Small intestine (tissue), 7 donors: ENCODE results near the gene P2RX5. TPM values are rescaled to one million over a fixed set of nuclear protein-coding genes. Genes with fewer than 3 reads are reported as not detected.
"Not testable (repeated sequence)": the region's sequence is repeated elsewhere in the genome, so short reads cannot be mapped to it uniquely, and the experiment has no call there.

ENCODE experiments used
- DNase-seq, 2 donors: peaks; one replicate each; pipeline versions ENCODE4 v3.0.0 to v3.0.0-alpha.2; 2013
- FAIRE-seq: peaks from 2 replicates; lab custom pipeline; 2012; peaks lifted over from hg19 to GRCh38; lab: Jason Lieb, UNC
- H3K27ac ChIP-seq, 3 donors: one replicate each; pipeline ENCODE4 v1.5.1; 2013; ENCODE audit warnings: low read length in 2 of 3, mild to moderate bottlenecking in 2 of 3, control low read depth in 1 of 3, inconsistent platforms in 1 of 3, low read depth in 1 of 3, moderate library complexity in 1 of 3
- H3K27me3 ChIP-seq, 3 donors: one replicate each; pipeline ENCODE4 v1.6.1; 2013; ENCODE audit warnings: low read length in 3 of 3, inconsistent platforms in 1 of 3; ENCODE audit not compliant: control insufficient read depth in 3 of 3, insufficient read depth in 3 of 3
- H3K36me3 ChIP-seq, 3 donors: one replicate each; pipeline ENCODE4 v1.6.1; 2013; ENCODE audit warnings: low read length in 3 of 3, inconsistent platforms in 1 of 3, low read depth in 1 of 3, mild to moderate bottlenecking in 1 of 3, moderate library complexity in 1 of 3; ENCODE audit not compliant: control insufficient read depth in 3 of 3, insufficient read depth in 2 of 3
- H3K4me1 ChIP-seq, 3 donors: one replicate each; pipeline ENCODE4 v1.6.1; 2013; ENCODE audit warnings: low read length in 2 of 3, inconsistent platforms in 1 of 3, low read depth in 1 of 3, mild to moderate bottlenecking in 1 of 3, moderate library complexity in 1 of 3; ENCODE audit not compliant: control insufficient read depth in 3 of 3, insufficient read depth in 2 of 3
- H3K4me3 ChIP-seq, 3 donors: one replicate each; pipeline ENCODE4 v1.5.1; 2013; ENCODE audit warnings: low read length in 3 of 3, control low read depth in 1 of 3, inconsistent platforms in 1 of 3, low read depth in 1 of 3, mild to moderate bottlenecking in 1 of 3, moderate library complexity in 1 of 3
- H3K9me3 ChIP-seq, 2 donors: one replicate each; pipeline ENCODE4 v1.6.1; 2013; ENCODE audit warnings: low read depth in 1 of 2, low read length in 1 of 2; ENCODE audit not compliant: control insufficient read depth in 2 of 2, insufficient read depth in 1 of 2
- WGBS, 3 donors: extraction: QIAGEN DNeasy Blood & Tissue Kit; methylation state at CpG; one replicate each; pipeline ENCODE4 v1.1.7; 2013; 5-methylcytosine and 5-hydroxymethylcytosine counted together
- polyA plus RNA-seq, 4 donors: library from polyadenylated mRNA; stranded (reverse) in 3 of 4; unstranded in 1 of 4; fragments of 200-250 nt in 3 of 4; fragments of 120-200 nt in 1 of 4; gene quantifications; one replicate each; pipeline versions ENCODE4 v1.2.1 to v1.2.3, GENCODE V29; 2013
- donor health status: healthy with polysubstance abuse.
- donor health status: control.
- donor health status: control.
- donor health status: Bipolar disorder and iron deficiency.
- donor health status: healthy.

P2RX5 gene
- polyA plus RNA-seq, 4 donors: 0.67 to 5.6 (median 1.9) TPM

DNA sequence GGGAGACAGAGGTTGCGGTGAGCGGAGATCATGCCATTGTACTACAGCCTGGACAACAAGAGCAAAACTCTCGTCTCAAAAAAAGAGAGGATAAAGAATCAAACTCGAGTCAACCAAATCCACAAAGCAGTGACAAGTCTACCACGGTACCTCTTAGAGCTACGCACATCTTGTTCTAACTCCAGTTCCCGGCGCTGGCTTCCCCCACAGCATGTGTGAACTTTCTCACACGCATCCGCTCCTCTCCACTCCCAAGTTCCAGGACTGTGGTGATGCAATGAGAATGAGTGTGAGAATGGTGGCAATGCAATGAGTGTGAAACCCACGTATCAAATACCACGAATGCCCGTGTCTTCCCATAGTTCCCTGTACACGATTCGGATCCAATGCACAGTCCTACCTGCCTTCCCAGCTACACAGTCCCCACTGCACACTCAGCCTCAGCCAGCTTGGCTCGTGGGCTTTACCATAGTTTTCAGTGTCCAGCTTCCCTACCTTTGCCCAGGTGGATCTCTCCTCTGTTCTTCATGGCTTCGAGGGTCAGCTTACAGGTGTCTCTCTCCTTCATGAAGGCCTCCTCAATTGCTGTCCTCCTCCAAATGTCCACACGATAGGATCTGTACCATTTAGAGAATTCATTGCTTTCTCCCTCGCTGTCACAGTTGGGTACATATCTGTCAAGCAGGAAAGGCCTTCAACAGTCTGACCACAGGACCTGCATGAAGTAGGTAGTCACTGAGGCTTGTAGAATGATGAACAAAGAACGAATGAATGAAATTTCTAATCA, 9.2 kb upstream of the P2RX5 start:
- Histone ChIP-seq H3K36me3 (no peaks in the 10 kb centered on the region), H3K9me3 (no peaks in the 10 kb centered on the region), H3K4me3 (no peak overlapping the region), H3K27me3 (no peaks in the 10 kb centered on the region), H3K4me1 (no peaks in the 10 kb centered on the region), H3K27ac (no peak overlapping the region)
- FAIRE-seq (no peak), DNase-seq (no peak)
- WGBS, 3 donors: 83 to 89% (median 84%) methylated on average over 20 of the region's 20 CpGs

DNA sequence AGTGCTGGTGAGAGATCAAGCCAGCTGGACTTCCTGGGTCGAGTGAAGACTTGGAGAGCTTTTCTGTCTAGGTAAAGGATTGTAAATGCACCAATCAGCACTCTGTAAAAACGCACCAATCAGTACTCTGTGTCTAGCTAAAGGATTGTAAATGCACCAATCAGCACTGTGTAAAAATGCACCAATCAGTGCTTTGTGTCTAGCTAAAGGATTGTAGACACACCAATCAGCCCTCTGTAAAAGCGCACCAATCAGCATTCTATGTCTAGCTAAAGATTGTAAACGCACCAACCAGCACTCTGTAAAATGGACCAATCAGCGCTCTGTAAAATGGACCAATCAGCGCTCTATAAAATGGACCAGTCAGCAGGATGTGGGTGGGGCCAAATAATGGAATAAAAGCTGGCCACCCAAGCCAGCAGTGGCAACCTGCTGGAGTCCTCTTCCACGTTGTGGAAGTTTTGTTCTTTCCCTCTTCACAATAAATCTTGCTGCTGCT, 6.1 kb upstream of the P2RX5 start:
- not testable (repeated sequence) for FAIRE-seq, DNase-seq, H3K27ac ChIP-seq, H3K4me1 ChIP-seq, H3K4me3 ChIP-seq, H3K36me3 ChIP-seq
- Histone ChIP-seq H3K27me3 (peaks cover 0 to 13% (median 0%) of the 10 kb centered on the region in 3 donors), H3K9me3 (peaks cover 0 to 15% of the 10 kb centered on the region in 2 donors)
- WGBS, 3 donors: 85 to 92% (median 86%) methylated on average over 7 of the region's 7 CpGs

DNA sequence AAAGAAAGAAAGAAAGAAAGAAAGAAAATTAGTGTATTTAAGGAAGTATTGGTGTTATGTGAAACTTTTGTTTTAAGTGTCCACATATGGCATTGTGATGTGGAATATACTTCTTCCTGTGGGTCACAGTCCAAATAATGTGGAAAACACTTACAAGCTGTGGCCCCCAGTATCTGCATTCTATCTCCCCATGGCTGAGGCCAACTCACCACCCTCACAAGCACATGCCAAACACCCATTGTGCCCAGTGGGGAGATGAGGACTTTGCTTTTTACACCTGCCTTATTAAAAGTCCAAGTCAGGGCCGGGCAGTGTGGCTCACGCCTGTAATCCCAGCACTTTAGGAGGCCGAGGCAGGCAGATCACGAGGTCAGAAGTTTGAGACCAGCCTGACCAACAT, 4.0 kb upstream of the P2RX5 start:
- FAIRE-seq (no peak), DNase-seq (peak in 1 of 2 donors; percentile 56)
- H3K9me3 ChIP-seq: peaks cover 0 to 15% of the 10 kb centered on the region in 2 donors

DNA sequence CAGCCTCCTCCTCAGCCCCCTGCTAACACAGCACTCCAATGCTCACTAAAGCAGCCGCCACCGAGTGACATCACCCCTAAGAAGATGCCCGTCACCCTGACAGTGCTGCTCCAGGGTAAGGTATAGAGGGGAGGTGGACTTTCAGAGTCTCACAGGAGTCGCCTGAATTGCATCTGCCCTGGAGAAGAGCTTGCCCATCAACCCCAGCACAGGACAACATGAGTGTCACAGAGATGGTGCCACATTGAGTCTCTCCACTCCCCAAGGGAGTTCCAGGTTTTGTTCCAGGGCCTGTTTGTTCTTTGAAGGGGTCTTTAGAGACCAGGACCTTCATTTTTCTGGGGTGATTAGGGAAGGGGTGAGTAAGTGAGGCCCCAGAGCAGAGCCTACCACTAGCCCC, 2.2 kb upstream of the P2RX5 start:
- Histone ChIP-seq H3K9me3 (peaks cover 0 to 15% of the 10 kb centered on the region in 2 donors), H3K4me3 (no peak overlapping the region), H3K36me3 (no peaks in the 10 kb centered on the region), H3K27me3 (peaks cover 2 to 50% (median 7%) of the 10 kb centered on the region in 3 donors), H3K27ac (no peak overlapping the region), H3K4me1 (peaks cover 0 to 4% (median 0%) of the 10 kb centered on the region in 3 donors)
- no peak for DNase-seq
- WGBS, 3 donors: 87 to 90% (median 88%) methylated on average over 4 of the region's 4 CpGs
- no peak for FAIRE-seq

More for the DNA sequence above, 4.0 kb upstream of the P2RX5 start:
- Histone ChIP-seq H3K27me3 (peaks cover 0 to 32% (median 7%) of the 10 kb centered on the region in 3 donors), H3K4me3 (no peak overlapping the region), H3K27ac (no peak overlapping the region), H3K4me1 (peaks cover 0 to 4% (median 0%) of the 10 kb centered on the region in 3 donors), H3K36me3 (no peaks in the 10 kb centered on the region)
- WGBS, 3 donors: 39 to 65% (median 56%) methylated on average over 4 of the region's 4 CpGs

DNA sequence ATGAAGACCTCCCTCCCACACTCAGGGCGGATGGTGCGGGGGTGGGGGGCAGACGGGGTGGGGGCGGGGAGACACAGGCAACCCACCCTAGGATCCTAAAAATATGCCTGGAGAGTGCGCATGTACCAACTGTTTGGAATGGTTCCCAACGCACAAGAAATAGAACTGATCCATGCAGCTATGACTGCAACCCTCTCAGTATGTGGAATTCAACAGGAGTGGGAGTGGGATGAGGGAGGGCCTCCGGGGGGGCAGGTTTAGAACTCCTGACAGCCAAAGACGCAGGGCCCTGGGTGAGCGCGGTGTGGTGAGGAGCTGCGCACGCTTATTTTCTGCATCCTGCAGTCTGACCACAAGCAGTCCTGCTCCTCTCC, 1.1 kb upstream of the P2RX5 start:
- Histone ChIP-seq H3K4me3 (no peak overlapping the region), H3K27ac (no peak overlapping the region), H3K9me3 (peaks cover 0 to 15% of the 10 kb centered on the region in 2 donors), H3K4me1 (peaks cover 0 to 4% (median 0%) of the 10 kb centered on the region in 3 donors), H3K27me3 (peaks cover 2 to 55% (median 7%) of the 10 kb centered on the region in 3 donors), H3K36me3 (no peaks in the 10 kb centered on the region)
- FAIRE-seq (no peak), DNase-seq (no peak)
- WGBS, 3 donors: 55 to 62% (median 62%) methylated on average over 11 to 12 of the region's 12 CpGs

DNA sequence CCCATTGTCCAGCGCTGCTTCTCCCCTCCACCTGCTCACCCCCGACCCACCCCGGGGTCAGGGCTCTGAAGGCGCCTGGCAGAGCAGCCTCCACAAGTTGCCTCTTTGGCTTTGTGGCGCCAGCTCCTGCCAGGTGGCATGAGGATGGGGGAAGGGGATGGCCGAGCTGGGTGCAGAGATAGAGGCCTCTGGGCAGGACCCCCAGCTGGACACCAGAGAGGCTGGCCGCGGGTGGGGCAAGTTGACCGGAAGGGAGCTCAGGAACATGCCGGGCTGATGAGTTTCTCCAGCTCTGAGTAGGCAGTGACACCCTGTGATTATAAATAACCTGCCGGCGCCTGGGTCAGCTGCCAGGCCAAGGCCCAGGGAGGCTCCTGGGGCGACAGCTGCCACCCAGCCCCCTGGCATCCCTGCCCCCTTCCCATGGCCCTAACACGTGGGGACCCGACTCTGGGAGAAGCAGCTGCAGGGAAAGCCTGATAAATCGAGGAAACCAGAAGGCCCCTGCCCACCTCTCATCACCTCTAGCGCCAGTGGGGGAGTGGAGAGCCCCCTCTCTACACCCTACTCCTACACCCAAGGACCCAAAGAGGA, 729 bp downstream of the P2RX5 start:
- no peak for DNase-seq
- Histone ChIP-seq H3K27ac (peak overlapping the region in 1 of 3 donors; percentile 14), H3K4me1 (peaks cover 0 to 4% (median 0%) of the 10 kb centered on the region in 3 donors), H3K36me3 (no peaks in the 10 kb centered on the region), H3K9me3 (peaks cover 0 to 15% of the 10 kb centered on the region in 2 donors), H3K4me3 (peak overlapping the region; percentile 27 to 53 (median 52)), H3K27me3 (peaks cover 2 to 60% (median 7%) of the 10 kb centered on the region in 3 donors)
- FAIRE-seq: no peak
- 5 to 12% (median 10%) methylated on average over 14 to 17 of the region's 17 CpGs for WGBS, 3 donors

DNA sequence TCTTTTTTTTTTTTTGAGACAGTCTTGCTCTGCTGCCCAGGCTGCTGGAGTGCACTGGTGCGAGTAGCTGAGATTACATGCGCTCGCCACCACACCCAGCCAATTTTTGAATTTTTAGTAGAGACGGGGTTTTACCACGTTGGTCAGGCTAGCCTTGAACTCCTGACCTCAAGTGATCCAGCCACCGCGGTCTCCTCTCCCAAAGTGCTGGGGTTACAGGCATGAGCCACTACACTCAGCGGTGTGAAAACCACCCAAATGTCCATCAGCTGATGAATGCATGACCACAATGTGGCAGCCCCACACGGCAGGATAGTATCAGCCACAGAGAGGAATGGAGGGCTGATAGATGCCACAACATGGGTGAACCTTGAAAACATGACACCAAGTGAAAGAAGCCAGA, 2.1 kb downstream of the P2RX5 start:
- no peak overlapping the region for H3K4me3 ChIP-seq
- peaks cover 2 to 60% (median 7%) of the 10 kb centered on the region in 3 donors for H3K27me3 ChIP-seq
- H3K27ac ChIP-seq: no peak overlapping the region
- H3K4me1 ChIP-seq: peaks cover 0 to 4% (median 0%) of the 10 kb centered on the region in 3 donors
- DNase-seq: no peak
- no peaks in the 10 kb centered on the region for H3K36me3 ChIP-seq
- FAIRE-seq: no peak
- WGBS, 3 donors: 58 to 60% (median 59%) methylated on average over 9 of the region's 9 CpGs
- peaks cover 0 to 15% of the 10 kb centered on the region in 2 donors for H3K9me3 ChIP-seq

DNA sequence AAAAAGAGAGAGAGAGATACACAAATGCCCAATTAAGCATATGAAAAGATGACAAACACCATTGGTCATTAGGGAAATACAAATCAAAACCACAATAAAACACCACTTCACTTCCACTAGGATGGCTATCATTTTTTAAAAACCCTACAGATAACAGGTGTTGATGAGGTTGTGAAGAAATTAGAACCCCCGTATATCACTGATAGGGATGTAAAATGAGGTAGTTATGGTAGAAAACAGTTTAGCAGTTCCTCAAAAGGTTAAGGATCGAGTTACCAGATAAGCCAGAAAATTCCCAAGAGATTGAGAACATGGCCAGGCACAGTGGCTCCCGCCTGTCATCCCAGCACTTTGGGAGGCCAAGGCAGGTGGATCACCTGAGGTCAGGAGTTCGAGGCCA, 2.8 kb downstream of the P2RX5 start:
- DNase-seq: no peak
- FAIRE-seq: no peak
- H3K4me1 ChIP-seq: peaks cover 0 to 4% (median 0%) of the 10 kb centered on the region in 3 donors
- no peaks in the 10 kb centered on the region for H3K36me3 ChIP-seq
- no peak overlapping the region for H3K27ac ChIP-seq
- H3K4me3 ChIP-seq: no peak overlapping the region
- H3K9me3 ChIP-seq: peaks cover 0 to 9% of the 10 kb centered on the region in 2 donors
- H3K27me3 ChIP-seq: peaks cover 2 to 61% (median 7%) of the 10 kb centered on the region in 3 donors
- WGBS, 3 donors: 38 to 58% (median 43%) methylated on average over 4 of the region's 4 CpGs
